Measurements from ENCODE around the gene IL10RB. TPM values are rescaled to one million over a fixed set of nuclear protein-coding genes. Genes with fewer than 3 reads are reported as not detected.
"Not testable (repeated sequence)": the region's sequence is repeated elsewhere in the genome, so short reads cannot be mapped to it uniquely, and the experiment has no call there.

Gene IL10RB
- total RNA-seq, 1 donor from 2014 or later: 7.7 TPM

- TF ChIP-seq CTCF (IDR thresholded peaks at IDR 0.05; ENCODE audit: unreplicated experiment): no peak
- DNase-seq (ENCODE audit: low spot score, unreplicated experiment): no peak
- H3K9me3 Mint-ChIP-seq (ENCODE audit: low read depth): no peaks in the 10 kb centered on the region
- no peak overlapping the region for H3K4me3 Mint-ChIP-seq (ENCODE audit: low read depth)
- no peaks in the 10 kb centered on the region for H3K4me1 Mint-ChIP-seq (ENCODE audit: low read depth)
- H3K36me3 Mint-ChIP-seq (ENCODE audit: insufficient read depth): peaks cover 34% of the 10 kb centered on the region
- no peaks in the 10 kb centered on the region for H3K27me3 Mint-ChIP-seq
- H3K27ac Mint-ChIP-seq: no peak overlapping the region
These were observed 18.6 kb upstream of the IL10RB start for GRCh38 chr21:33247599-33247998.

- H3K4me1 Mint-ChIP-seq (ENCODE audit: low read depth): no peaks in the 10 kb centered on the region
- no peak for TF ChIP-seq CTCF (IDR thresholded peaks at IDR 0.05; ENCODE audit: unreplicated experiment)
- no peak for DNase-seq (ENCODE audit: low spot score, unreplicated experiment)
- H3K9me3 Mint-ChIP-seq (ENCODE audit: low read depth): no peaks in the 10 kb centered on the region
- H3K4me3 Mint-ChIP-seq (ENCODE audit: low read depth): no peak overlapping the region
- peaks cover 37% of the 10 kb centered on the region for H3K36me3 Mint-ChIP-seq (ENCODE audit: insufficient read depth)
- no peaks in the 10 kb centered on the region for H3K27me3 Mint-ChIP-seq
- no peak overlapping the region for H3K27ac Mint-ChIP-seq
These were observed 16.7 kb upstream of the IL10RB start for GRCh38 chr21:33249331-33250002.

GRCh38 chr21:33251119-33251518, 15.0 kb upstream of the IL10RB start:
- H3K27me3 Mint-ChIP-seq: no peaks in the 10 kb centered on the region
- H3K36me3 Mint-ChIP-seq (ENCODE audit: insufficient read depth): peaks cover 30% of the 10 kb centered on the region

GRCh38 chr21:33253382-33253781, 12.8 kb upstream of the IL10RB start:
- not testable (repeated sequence) for H3K27ac Mint-ChIP-seq; DNase-seq (ENCODE audit: low spot score, unreplicated experiment); H3K9me3 Mint-ChIP-seq (ENCODE audit: low read depth); H3K27me3 Mint-ChIP-seq; H3K4me3 Mint-ChIP-seq (ENCODE audit: low read depth); H3K4me1 Mint-ChIP-seq (ENCODE audit: low read depth)
- H3K36me3 Mint-ChIP-seq (ENCODE audit: insufficient read depth): peaks cover 37% of the 10 kb centered on the region

More at GRCh38 chr21:33251119-33251518, 15.0 kb upstream of the IL10RB start:
- no peak for TF ChIP-seq CTCF (IDR thresholded peaks at IDR 0.05; ENCODE audit: unreplicated experiment)
- Mint-ChIP-seq H3K4me3 (ENCODE audit: low read depth) (no peak overlapping the region), H3K4me1 (ENCODE audit: low read depth) (no peaks in the 10 kb centered on the region), H3K27ac (no peak overlapping the region), H3K9me3 (ENCODE audit: low read depth) (no peaks in the 10 kb centered on the region)
- DNase-seq (ENCODE audit: low spot score, unreplicated experiment): no peak

GRCh38 chr21:33254766-33255165, 11.4 kb upstream of the IL10RB start:
- DNase-seq (ENCODE audit: low spot score, unreplicated experiment): no peak
- H3K36me3 Mint-ChIP-seq (ENCODE audit: insufficient read depth): peaks cover 40% of the 10 kb centered on the region
- TF ChIP-seq CTCF (IDR thresholded peaks at IDR 0.05; ENCODE audit: unreplicated experiment): no peak
- no peaks in the 10 kb centered on the region for H3K27me3 Mint-ChIP-seq
- H3K4me1 Mint-ChIP-seq (ENCODE audit: low read depth): no peaks in the 10 kb centered on the region
- H3K9me3 Mint-ChIP-seq (ENCODE audit: low read depth): no peaks in the 10 kb centered on the region
- H3K27ac Mint-ChIP-seq: no peak overlapping the region
- no peak overlapping the region for H3K4me3 Mint-ChIP-seq (ENCODE audit: low read depth)

- no peak overlapping the region for H3K27ac Mint-ChIP-seq
- TF ChIP-seq CTCF (IDR thresholded peaks at IDR 0.05; ENCODE audit: unreplicated experiment): no peak
- no peaks in the 10 kb centered on the region for H3K9me3 Mint-ChIP-seq (ENCODE audit: low read depth)
- H3K36me3 Mint-ChIP-seq (ENCODE audit: insufficient read depth): peaks cover 38% of the 10 kb centered on the region
- no peaks in the 10 kb centered on the region for H3K4me1 Mint-ChIP-seq (ENCODE audit: low read depth)
- DNase-seq (ENCODE audit: low spot score, unreplicated experiment): no peak
- no peak overlapping the region for H3K4me3 Mint-ChIP-seq (ENCODE audit: low read depth)
- no peaks in the 10 kb centered on the region for H3K27me3 Mint-ChIP-seq
These were observed 10.8 kb upstream of the IL10RB start for GRCh38 chr21:33255404-33255803.

Data from progenitor cell of endocrine pancreas (in vitro differentiated cells).